GM18526 (cell line): Measurements from ENCODE around the gene HNF4A.

ENCODE experiments used
- POLR2A ChIP-seq: IDR thresholded peaks from 3 replicates; pipeline ENCODE4 v1.6.1; 2011; ENCODE audit not compliant: insufficient read length; ENCODE audit errors: extremely low read depth

HNF4A gene

GRCh38 chr20:44405785-44406571 lies 50.5 kb downstream of the HNF4A start:
- no peak for TF ChIP-seq POLR2A

GRCh38 chr20:44406572-44407137 lies 51.2 kb downstream of the HNF4A start:
- TF ChIP-seq POLR2A: no peak

DNA sequence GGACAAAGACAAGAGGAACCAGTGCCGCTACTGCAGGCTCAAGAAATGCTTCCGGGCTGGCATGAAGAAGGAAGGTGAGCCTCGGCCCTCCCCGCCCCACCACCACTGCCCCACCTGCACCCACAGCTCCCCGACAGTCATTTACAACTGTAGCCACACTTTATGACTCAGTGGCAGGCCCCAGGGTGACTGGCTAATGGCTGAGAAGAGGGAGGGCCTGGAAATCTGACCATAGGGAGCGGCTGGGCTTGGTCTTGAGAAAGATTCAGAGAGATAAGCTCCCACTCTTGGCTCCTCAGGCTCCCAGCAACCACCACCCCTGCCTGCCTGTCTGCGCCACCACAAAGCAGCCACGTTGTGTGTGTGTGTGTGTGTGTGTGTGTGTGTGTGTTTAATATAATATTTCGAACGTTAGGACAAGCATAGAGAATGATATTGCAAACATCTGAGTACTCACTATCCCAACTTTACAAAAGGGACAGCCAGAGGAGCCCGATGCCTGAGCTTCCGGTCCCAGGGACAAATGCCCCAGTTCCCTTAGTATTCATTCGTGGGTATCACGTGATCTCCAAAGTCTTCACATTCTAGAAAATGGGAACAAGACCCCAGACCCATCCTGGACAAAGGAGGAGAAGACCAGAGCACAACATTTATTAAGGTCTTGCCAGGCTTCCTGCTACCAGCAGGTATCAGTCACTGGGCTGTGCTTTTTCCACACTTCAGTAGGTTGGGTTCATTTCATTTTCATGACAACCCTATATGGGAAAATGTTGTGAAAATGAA lies 52.1 kb downstream of the HNF4A start:
- TF ChIP-seq POLR2A: no peak

- no peak for TF ChIP-seq POLR2A
Measured at GRCh38 chr20:44409132-44409600, 53.7 kb downstream of the HNF4A start.

DNA sequence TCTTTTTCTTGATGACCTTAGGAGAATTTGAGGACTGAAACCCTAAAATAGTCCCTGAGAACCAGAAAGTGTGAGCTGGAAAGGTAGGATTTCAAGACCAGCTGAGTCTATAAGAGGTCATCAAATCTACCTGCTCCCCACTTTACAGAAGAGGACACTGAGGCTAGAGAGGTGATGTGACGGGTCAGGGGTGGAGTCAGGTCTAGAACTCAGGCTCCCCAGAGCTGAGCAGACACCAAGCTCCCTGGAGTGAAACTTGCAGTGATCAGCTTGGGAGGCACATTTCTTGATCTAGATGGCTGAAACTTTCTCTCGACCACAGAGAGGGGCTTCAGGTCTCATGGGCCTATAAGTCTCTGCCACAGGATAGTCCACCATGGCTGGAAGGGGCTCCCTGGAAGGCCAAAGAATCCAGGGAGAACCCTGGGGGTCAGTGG lies 55.1 kb downstream of the HNF4A start:
- TF ChIP-seq POLR2A: no peak

DNA sequence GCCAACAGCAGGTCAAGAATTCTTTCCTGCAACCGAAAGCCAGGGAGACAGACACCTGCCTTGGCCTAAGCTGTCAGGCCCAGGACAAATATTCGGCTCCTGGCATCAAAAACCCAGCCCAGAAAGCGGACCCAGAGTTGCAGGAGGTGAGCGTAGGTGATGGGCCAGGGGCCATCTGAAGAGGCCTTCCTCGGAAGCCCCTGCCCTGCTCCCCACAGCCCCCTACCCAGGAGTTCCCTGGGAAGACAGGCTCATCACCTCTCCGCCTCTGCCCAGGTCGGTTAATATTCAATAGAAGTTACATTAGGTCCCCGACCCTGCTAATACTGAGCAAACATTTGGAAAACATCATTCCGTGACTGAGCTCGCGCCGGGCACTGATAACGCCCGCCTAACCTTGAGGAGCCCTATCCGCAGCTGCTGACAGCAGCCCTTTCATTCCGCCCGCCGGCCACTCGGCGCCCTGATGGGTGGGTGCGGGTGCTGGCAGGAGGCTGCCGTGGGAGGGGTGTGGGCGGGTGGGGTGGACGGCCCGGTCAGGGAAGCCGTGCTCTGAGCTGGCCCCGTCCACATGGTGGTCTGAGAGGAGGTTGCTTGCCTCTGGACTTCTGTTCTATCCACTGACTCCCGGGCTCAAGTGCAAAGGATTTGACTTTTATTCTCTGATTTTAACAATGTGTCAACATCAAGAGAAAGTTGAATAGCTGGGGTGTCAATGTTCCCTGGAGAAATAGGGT lies 55.7 kb downstream of the HNF4A start:
- no peak for TF ChIP-seq POLR2A

DNA sequence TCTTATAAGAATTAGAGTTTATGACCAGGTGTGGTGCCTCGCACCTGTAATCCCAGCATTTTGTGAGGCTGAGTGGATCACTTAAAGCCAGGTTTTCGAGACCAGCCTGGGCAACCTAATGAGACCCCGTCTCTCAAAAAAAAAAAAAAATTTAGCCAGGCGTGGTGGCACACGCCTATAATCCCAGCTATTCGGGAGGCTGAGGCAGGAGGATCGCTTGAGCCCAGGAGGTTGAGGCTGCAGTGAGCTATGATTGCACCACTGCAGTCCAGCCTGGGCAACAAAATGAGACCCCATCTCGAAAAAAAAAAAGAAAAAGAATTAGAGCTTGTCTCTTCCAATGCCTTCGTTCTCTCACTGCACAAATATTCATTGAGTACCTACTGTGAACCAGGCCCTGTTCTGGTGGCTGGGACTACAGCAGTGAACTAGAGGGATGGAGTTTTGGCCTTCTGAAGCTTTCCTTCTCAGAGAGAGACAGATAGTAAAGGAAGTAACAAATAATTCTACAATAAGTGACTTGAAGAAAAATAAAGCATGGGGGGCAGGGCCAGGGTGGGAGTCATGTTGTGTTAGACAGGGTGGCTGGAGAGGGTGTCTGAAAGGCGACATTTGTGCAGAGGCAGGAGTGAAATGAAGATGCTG lies 56.4 kb downstream of the HNF4A start:
- TF ChIP-seq POLR2A: no peak

GRCh38 chr20:44412402-44413144 lies 57.1 kb downstream of the HNF4A start:
- no peak for TF ChIP-seq POLR2A

DNA sequence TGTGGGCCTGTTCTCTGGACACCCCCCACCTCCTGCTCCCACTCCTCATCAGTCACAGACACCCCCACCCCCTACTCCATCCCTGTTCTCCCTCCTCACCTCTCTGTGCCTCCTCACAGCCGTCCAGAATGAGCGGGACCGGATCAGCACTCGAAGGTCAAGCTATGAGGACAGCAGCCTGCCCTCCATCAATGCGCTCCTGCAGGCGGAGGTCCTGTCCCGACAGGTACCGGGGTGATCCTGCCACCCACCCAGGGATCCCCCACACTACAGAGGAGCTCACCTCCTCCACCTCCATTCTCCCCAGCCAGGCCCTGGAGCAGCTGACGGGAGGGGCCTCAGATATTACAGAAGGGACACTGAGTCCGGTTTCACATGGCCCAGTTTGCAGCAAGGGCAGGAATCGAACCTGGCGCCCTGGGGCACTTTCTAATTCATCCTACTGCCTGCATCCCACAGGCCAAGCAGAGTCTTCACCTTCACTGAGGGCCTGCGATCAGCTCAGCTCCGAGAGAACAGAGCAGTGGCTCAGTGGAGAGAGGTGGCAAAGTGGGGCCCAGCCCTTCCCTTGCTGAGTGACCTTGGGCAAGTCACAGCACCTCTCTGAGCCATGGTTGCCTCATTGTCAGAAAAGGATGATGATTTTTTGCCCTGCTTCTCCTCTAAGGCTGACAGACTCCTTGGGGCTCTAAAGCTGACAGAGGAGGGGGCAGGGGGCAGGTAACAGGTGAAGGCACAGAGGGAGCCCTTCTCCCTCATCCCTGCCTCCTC lies 58.3 kb downstream of the HNF4A start:
- TF ChIP-seq POLR2A: no peak

DNA sequence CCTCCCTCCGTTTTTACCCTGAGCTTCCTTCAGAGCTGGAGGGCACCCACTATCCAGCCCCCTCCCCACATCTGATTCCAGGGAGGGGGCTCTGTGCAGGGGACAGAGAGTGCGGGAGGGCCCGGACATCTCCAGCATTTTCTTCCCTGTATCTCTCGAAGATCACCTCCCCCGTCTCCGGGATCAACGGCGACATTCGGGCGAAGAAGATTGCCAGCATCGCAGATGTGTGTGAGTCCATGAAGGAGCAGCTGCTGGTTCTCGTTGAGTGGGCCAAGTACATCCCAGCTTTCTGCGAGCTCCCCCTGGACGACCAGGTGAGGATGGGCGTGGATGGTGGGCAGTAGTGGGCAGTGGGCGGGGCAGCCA lies 58.8 kb downstream of the HNF4A start:
- no peak for TF ChIP-seq POLR2A

- no peak for TF ChIP-seq POLR2A
Measured at GRCh38 chr20:44414808-44415207, 59.3 kb downstream of the HNF4A start.

- TF ChIP-seq POLR2A: no peak
Measured at GRCh38 chr20:44415833-44416715, 60.6 kb downstream of the HNF4A start.
